DLD1 (cell line): Measurements from ENCODE around the gene RPH3AL.

Source experiments
- in situ Hi-C: cut with HindIII; loops from 2 replicates; pipeline ENCODE4 v1.10.0; 2017; ENCODE audit warnings: low sequenced_read_pairs

RPH3AL gene

DNA sequence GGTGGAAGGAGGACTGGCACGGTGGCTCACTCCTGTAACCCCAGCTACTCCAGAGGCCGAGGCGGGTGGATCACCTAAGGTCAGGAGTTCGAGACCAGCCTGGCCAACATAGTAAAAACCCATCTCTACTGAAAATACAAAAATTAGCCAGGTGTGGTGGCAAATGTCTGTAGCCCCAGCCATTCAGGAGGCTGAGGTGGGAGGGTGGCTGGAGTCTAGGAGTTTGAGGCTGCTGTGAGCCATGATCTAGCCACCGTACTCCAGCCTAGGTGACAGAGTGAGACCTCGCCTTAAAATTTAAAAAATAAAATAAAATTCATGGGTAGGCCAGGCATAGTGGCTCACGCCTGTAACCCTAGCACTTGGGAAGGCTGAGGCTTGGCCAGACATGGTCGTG lies 1.2 kb upstream of the RPH3AL start:
- in situ Hi-C loops, result no loop called here

DNA sequence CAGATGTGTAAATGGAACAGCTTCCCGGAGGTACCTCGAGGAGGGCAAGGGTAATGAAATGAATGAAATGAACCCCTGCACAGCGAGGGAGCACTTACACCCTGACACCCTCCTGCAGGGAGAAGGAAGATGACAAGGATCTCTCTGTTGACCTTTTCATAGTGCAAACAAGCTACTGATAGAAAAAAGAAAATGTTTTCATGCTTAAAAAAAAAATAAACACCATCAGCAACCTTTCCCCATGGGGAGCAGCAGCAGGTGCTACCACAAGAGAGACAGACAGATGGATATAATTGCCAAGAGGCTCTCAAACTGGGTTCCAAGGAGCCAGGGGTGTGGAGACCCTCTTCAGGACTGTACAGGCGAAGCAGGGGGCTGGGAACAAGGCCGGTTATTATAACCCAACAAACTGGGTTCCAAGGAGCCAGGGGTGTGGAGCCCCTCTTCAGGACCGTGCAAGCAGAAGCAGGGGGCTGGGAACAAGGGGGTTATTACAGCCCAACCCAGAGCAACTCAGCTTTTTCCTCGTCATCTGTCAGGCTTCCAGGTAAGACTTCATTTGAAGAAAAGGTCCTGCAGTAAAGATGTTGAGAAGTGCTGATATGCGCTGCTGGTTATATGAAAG lies 718 bp upstream of the RPH3AL start:
- in situ Hi-C loops, result no loop called here

DNA sequence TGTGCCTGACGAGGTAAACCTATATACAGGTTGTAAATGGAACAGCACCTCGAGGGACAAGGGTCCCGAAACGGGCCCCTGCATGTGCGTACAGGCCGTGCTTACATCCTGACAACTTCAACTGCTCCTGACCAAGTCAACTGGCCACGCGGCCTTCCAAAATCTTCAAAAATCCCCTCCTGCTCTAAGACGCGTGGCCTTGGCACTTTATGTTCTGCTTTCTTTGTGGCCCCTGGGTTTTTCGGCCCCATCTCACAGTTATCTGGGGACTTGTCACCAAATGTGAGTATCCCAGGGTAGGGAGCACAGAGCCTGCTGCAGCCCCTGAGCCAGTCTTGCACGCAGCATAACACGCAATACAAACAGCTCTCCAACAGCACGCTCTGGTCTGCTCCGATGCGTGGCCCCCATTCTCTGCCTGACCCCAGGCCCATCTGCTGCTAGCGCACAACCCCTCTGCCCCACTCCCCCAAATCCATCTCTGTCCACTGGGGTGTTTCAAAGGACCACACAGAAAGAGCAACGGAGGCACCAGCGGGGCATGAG lies 659 bp downstream of the RPH3AL start:
- in situ Hi-C loops, result no loop called here

DNA sequence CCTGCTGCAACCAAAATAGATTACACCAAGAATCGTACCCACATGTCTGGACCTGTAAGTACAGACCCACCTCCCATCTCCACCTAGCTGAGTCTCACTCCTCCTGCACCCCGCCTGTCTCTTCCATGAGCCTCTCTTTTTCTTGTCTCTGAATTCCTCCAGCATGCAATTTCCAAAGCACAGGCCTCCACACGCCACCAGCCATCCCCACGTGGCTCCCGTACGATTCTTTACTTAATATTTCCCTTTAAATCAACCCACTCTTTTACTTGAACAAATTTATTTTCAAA lies 1.2 kb downstream of the RPH3AL start:
- in situ Hi-C loops, result no loop called here

DNA sequence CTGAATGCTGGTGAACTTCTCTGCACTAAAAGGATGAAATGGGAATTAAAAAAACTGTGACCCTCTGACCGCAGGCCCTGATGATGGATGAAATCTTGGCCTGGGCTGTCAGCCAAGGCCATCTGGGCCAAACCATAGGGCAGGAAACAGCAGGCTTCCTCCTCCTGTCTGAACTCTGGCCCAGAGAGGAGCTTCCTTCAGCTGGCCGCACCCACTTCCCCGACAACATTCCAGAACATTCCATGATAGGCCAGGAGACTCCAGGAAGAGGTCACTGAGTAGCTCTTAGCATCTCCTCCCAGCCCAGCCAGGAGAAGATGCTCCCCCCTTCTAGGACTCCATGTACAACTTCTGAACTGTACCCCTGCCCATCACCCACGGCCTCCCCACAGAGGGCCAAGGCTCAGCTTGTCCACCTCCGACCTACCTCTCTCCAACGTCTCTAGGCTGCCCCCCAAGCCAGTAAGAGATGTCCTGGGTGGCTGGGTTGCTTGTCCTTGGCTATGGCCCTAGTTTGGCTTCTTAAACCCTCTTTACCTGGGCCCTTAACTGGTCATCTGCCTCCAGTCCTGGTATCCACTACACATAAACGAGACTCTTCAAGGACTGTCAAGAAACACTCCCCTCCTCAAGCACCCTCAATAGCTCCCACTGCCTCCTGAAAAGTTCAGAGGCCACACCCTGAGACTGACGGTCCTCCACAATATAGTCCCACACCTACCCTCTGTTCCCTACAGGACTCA lies 1.7 kb downstream of the RPH3AL start:
- in situ Hi-C loops, result no loop called here

DNA sequence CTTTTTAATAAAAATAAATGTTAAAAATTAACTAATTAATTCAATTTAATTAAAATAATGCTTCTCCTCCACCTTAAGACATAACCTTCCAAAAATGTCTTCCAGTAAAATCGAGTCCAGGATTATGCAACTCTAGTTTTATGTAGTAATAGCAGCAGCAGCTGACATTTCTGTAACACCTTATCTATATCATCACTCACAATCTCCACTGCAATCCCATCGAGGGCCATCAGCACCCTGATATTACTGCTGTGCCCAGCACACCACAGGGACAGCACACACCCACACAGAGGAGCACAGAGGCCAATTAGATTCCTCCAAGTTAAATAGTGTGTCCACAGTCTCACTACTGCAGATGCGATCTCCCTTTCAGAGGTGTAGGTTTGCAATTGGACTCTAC lies 2.9 kb downstream of the RPH3AL start:
- in situ Hi-C loops, result no loop called here

DNA sequence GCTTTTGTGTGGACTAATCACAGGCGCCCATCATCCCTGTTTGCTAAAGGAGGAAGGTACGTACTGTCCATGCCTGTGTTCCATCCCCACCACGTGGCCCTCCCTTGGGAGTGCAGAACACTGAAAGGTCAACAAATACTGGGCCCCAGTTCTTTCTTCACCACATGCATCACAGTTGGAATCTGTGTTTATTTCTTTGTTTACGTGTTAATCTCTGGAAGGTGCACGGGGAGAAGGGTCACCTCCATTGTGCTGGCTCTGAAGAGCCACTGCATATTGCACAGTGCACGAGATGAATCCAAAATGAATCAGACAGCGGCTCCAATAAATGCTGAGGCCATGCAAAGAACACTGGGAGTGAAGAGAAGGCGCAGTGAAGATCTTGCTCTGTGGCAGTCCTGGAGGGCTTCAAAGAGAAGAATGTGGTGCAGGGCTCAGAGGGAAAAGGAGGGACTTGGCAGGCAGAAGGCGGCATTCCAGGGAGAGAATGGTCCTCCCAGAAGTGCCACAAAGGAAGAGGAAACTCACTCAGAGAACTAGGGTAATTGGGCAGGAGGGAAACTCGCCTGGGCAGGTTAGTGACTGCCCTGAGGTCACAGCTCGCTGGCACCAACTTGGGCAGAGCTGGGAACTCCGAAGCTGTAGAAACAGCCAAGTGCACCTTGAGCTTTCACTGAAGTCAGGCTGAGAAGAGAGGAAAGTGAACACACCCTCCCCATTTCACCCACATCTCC lies 3.7 kb downstream of the RPH3AL start:
- in situ Hi-C loops, result no loop called here

DNA sequence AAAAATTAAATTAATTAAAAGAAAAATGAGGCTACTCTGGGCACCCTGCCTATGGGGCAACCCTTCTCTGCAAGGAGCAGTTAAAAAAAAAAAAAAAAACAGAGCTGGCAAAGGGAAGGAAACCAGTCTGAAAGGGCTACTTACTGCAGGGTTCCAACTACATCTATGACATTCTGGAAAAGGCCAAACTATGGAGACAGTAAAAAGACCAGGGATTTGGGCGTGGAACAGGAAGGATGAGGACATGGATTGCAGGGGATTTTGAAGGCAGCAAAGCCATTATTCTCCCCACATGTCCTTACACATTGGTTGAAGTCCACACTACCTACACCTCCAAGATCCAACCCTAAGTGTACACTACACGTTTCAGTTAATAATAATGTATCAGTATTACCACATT lies 4.6 kb downstream of the RPH3AL start:
- in situ Hi-C loops, result no loop called here

DNA sequence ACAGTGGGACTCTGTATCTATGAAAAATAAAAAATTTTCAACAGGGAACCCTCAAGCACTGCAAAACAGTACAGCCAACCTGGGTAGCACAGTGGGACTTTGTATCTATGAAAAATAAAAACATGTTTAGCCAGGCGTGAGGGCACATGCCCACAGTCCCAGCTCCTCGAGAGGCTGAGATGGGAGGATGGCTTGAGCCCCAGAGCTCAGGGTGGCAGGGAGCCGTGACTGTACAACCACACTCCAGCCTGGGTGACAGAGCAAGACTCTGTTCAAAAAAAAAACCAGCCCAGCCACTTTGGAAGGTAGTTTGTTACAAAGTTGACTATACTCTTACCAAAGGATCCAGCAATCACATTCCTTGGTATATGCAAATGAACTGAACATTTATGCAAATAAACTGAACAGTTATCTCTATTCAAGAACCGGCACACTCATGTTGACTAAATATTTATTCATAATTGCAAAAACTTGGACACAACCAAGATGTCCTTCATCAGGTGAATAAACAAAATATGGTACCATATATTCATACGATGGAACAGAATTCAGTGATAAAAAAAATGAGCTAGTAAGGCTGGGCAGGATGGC lies 5.2 kb downstream of the RPH3AL start:
- in situ Hi-C loops, result no loop called here

DNA sequence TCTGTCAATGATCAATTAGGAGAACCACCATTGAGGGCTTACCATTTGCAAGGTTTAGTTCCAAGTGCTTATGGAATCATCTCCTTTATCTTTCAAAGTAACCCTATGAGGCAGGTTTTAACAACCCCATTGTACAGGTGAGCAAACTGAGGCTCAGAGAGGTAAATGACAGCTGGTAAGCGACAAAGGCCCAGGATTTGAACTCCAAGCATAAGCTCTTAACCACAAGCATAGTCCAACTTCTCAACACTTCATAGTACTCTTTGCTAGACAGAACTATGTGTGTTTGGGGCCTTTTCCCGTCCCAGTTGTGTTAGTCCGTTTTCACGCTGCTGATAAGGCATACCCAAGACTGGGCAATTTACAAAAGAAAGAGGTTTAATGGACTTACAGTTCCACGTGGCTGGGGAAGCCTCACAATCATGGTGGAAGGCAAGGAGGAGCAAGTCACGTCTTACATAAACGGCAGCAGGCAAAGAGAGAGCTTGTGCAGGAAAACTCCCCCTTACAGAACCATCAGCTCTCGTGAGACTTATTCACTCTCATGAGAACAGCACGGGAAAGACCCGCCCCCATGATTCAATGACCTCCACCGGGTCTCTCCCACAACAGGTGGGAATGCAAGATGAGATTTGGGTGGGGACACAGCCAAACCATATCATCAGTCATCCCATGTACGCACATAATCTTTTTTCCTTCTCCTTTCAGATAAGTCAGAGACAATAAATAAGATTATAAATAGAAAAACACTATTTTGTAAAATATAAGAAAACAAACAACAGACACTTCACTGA lies 6.4 kb downstream of the RPH3AL start:
- in situ Hi-C loops, result no loop called here

DNA sequence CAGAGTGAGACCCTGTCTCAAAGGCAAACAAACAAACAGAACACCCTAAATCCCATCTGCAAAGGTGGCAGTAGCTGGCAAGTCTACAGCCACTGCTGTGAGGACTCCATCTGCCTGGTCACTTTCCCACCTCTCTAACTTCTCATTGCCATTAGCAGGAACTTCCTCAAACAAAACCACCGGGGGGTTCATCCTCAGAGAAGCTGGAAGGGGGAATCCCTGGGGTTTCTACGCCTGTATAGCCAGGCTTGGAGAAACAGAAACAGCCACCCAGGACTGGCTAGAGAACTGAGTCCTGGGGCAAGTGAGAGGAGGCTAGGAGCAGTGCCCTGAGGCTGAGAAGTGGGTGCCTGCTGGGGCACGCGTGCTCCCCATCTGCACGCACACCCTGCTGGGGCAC lies 7.3 kb downstream of the RPH3AL start:
- in situ Hi-C loops, result no loop called here

DNA sequence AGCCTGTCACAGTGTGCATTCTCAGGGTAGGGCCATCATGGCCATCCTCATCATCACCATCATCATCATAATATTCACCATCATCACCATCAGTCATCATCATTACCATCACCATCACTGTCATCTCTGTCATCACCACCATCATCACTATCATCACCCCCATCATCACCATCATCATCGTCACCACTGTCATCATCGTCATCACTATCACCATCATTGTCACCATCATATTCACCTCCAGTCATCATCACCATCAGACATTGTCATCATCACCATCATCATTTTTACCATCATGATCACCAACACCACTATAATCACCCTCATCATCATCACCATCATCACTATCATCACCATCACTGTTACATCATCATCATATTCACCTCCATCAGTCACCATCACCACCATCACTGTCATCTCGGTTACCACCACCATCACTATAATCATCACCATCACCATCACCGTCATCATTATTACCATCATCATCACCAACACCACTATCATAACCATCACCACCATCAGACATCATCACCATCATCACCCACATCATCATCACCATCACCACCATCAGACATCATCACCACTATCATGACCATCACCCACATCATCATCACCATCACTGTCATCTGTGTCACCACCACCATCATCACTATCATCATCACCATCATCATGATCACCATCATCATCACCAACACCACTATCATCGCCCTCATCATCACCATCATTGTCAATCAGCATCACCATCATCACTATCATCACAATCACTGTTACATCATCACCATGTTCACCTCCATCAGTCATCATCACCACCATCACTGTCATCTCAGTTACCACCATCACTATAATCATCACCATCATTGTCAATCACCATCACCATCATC lies 8.5 kb downstream of the RPH3AL start:
- in situ Hi-C loops, result no loop called here

DNA sequence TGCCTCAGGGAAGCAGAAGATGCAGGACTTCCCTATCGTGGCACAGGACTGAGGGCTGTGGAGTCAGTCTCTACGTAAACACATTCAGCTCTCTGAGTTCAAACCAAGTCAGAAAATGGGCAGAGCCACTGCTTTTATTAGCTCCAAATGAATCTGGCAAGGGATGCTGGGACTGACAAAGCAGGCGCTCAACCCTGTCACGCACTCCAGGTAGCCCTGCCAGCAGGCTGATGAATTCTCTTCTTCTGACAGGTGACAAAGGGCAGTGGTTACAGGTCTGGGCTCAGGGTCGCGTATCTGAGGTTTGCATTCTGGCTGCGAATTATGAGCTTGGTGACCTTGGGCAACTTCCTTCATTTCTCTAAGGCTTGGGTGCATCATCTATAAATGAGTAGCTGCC lies 9.4 kb downstream of the RPH3AL start:
- in situ Hi-C loops, result no loop called here

DNA sequence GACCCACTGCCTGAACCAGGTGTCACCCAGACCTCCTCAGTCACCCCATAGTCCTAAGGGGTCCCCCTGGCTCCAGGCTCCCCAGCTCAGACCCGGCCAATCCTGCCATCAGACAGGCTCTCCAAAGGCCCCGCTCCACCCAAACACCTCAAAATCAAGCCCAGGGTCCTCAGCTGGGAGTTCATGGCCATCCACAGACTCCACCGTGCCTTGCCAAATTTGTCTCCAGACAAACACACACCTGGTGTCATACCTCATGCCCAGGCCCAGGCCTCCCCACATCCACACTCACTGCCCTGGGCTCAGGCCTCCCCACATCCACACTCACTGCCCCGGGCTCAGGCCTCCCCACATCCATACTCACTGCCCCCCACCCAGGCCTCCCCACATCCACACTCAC lies 12.5 kb downstream of the RPH3AL start:
- in situ Hi-C loops, result no loop called here

DNA sequence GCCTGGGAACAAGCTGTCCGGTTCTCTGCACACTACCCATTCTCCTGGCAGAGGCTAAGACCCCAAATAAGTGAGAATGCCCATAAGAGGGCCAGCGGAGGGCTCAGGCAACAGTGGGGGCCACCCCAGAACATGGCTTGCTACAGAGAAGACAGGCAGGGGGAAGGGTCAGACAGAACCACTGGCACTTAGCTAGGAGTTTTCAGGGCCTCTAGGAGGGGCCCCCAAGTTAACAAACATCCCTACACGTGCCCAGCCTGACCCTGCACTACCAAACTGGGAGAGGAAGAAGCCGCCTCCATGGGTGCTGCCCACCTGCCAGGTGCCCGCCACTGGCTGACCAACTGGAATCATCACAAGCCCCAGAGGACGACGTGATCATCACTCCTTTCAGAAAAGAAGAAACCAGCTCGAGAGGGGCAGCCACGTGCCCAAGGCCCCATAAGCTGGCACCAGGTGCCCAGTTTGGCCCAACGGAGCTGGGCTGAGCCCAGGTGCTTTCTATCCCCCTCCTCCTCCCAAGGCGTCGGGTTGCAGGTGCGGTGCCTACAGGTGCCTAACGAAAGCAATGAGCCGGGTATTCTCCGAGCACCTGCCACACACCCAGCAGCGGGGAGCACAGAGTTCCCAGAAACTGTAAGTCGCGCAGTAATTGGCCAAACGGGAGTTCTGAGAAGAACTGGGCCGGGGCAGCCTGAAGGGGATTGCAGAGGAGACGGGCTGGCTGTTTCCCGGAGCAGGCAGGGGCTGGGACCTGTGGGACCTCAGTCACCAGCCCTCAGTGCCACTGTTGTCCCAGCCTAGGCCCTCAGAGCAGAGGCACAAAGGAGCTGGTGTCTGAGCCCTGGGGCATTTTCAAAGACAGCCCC lies 13.2 kb downstream of the RPH3AL start:
- in situ Hi-C loops, result no loop called here

DNA sequence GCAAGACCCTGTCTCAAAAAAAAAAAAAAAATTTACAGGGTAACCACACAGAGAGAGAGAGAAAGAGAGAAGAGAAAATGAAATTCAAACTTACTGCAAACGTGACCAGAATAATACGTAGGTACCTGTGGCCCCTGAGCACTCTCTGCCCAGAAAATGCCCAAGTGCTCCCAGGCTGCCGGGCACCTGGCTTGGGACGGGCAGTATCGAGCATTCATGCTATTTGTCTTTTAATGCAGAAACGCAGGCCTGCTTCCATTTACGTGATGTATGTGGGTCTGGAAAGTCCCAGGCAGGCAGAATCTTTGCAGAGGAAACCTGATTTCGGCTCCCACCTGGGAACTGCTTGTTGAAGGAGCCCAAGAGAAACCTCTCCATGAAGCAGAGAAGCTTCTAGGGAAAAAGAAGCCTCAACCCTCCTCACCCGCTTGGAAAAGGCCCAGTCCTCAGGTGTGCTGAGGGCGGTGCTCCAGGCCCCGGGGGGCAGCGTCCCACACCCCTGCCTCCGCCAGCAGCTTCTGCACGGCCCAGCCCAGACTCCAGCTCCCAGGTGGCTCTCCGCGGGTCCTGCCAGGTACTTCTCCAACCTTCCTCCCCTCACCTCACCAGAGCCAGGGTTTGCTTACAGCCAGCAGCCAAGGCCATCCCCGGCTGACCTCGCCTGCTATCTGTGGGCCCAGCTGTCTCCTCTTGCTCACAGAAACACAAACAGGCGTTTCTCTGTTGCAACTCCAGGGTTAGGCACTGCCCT lies 14.0 kb downstream of the RPH3AL start:
- in situ Hi-C loops, result no loop called here

DNA sequence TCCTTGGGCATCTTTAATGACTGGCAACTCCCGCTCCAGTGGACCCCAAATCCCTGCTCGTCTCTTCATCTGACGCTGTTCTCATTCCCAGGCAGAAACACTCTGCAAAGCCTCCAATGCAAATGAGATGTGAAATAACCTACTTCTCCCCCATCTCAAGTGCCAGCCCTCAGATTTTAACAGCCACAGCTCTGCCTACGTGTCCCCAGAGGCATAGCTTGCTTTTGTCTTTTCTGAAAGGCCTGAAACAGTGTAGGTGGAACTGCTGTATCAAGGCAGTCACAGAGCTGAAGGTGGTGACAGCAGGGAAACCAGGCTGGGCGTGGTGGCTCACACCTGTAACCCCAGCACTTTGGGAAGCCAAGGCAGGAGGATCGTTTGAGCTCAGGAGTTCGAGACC lies 14.7 kb downstream of the RPH3AL start:
- in situ Hi-C loops, result no loop called here

DNA sequence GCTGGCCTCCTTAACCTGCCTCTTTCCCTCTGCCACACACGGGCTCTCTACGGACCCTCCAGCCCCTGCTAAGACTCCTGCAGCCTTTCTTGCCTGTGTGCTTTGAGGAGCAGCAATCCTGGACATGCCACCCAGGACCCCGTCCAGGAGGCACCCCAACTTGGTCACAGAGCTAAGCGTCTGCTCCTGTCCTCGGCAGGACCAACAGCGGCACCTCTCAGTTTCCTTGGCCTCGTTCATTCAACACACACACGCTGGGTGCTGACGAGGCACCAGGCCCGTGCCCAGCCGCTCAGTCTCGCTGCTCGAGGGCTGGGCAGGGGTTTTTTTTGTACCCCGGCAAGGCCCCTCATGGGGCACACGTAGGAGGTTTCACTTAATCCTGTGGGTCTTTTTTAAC lies 15.2 kb downstream of the RPH3AL start:
- in situ Hi-C loops, result no loop called here
